Right lobe of liver (tissue), 6 donors: Measurements from ENCODE around the gene LHB. TPM values are rescaled to one million over a fixed set of nuclear protein-coding genes. Genes with fewer than 3 reads are reported as not detected.
"Not testable (repeated sequence)": the region's sequence is repeated elsewhere in the genome, so short reads cannot be mapped to it uniquely, and the experiment has no call there.

Experiments used
- ATAC-seq, 4 donors: fragments of 200-7000 bp; cut with Tn5 transposase; one replicate each; pipeline ENCODE4 v1.9.1; 2020; ENCODE audit warnings: mild to moderate bottlenecking in 4 of 4, moderate library complexity in 4 of 4
- DNase-seq, 3 donors: peaks; one replicate each; pipeline ENCODE4 v3.0.0-alpha.2; 2020
- H3K27ac ChIP-seq, 3 donors: fragments of 200-600 bp; one replicate each; pipeline ENCODE4 v1.8.0; 2022
- H3K27me3 ChIP-seq, 2 donors: fragments of 200-600 bp; one replicate each; pipeline ENCODE4 v1.8.0; 2022
- H3K36me3 ChIP-seq, 4 donors: fragments of 200-600 bp; sonication (generic) in 1 of 4; one replicate each; pipeline versions ENCODE4 v1.5.1 to v1.8.0; 2017 to 2022; ENCODE audit warnings: control low read depth in 1 of 4
- H3K4me1 ChIP-seq, 4 donors: fragments of 200-600 bp; sonication (generic) in 1 of 4; one replicate each; pipeline versions ENCODE4 v1.5.1 to v1.8.0; 2017 to 2022; ENCODE audit warnings: control low read depth in 1 of 4
- H3K4me3 ChIP-seq, 3 donors: fragments of 200-600 bp; one replicate each; pipeline ENCODE4 v1.8.0; 2022
- H3K9me3 ChIP-seq, 4 donors: fragments of 200-600 bp; sonication (generic) in 1 of 4; one replicate each; pipeline versions ENCODE4 v1.5.1 to v1.8.0; 2017 to 2022; ENCODE audit warnings: control low read depth in 1 of 4
- CTCF ChIP-seq, 4 donors: fragments of 200-600 bp in 3 of 4; fragments of 450-650 bp in 1 of 4; IDR thresholded peaks; one replicate each; pipeline versions ENCODE4 v1.5.1 to v1.8.0; 2016 to 2022; ENCODE audit warnings: antibody characterized with exemption in 4 of 4, mild to moderate bottlenecking in 2 of 4
- POLR2A ChIP-seq: fragments of 450-650 bp; IDR thresholded peaks from one replicate; pipeline ENCODE4 v1.6.1; 2017; ENCODE audit warnings: antibody characterized with exemption, mild to moderate bottlenecking
- WGBS: methylation state at CpG from one replicate; pipeline ENCODE4 v1.1.6; 2018; ENCODE audit warnings: low coverage, low lambda C conversion rate; ENCODE audit not compliant: insufficient coverage; ENCODE audit errors: missing lambda C conversion rate; 5-methylcytosine and 5-hydroxymethylcytosine counted together
- intact Hi-C, 2 donors: fragments of 100-400 bp; cut with DNase I; formaldehyde crosslinking; loops; one replicate each; pipeline versions ENCODE4 v1.11.2 to v1.14.1; 2022
- total RNA-seq, 6 experiments: library from RNA; depleted of rRNA in 2 of 6; stranded (reverse); fragments of >200 nt in 2 of 6; fragmentation: NEBNext Ultra II Directional in 3 of 6; extraction: Animal tissue kit (Norgen Biotek cat#: 25700) in 3 of 6; gene quantifications; one replicate each; pipeline versions ENCODE4 v1.1.0 to v1.2.4, GENCODE V29; 2016 to 2023
- donor health status: DM: no; HTN: yes; CAD: no.
- donor health status: DM: no; HTN: no; CAD: no.
- donor health status: DM: no; HTN: no; CAD: no.
- donor health status: DM: no; HTN: yes; CAD: no.
- donor health status: DM: no; HTN: yes; CAD: no.

Gene LHB
- total RNA-seq, 6 experiments from 2014 or later = not detected

GRCh38 chr19:49022116-49022515 lies 5.2 kb upstream of the LHB start:
- no peak for ATAC-seq
- intact Hi-C loops = no loop called here
- Histone ChIP-seq H3K9me3 (no peaks in the 10 kb centered on the region), H3K4me3 (no peak overlapping the region), H3K36me3 (no peaks in the 10 kb centered on the region), H3K4me1 (peaks cover 0 to 18% (median 0%) of the 10 kb centered on the region in 4 donors), H3K27me3 (no peaks in the 10 kb centered on the region), H3K27ac (no peak overlapping the region)
- WGBS = 66% methylated on average over 5 of the region's 9 CpGs
- TF ChIP-seq POLR2A (no peak), CTCF (IDR thresholded peaks at IDR 0.05) (no peak)
- no peak for DNase-seq

GRCh38 chr19:49020931-49021895 lies 4.3 kb upstream of the LHB start:
- Histone ChIP-seq H3K36me3 (no peaks in the 10 kb centered on the region), H3K9me3 (no peaks in the 10 kb centered on the region), H3K4me3 (no peak overlapping the region), H3K27me3 (no peaks in the 10 kb centered on the region), H3K27ac (no peak overlapping the region), H3K4me1 (peaks cover 0 to 18% (median 0%) of the 10 kb centered on the region in 4 donors)
- intact Hi-C loops = no loop called here
- DNase-seq = no peak
- no peak for TF ChIP-seq CTCF (IDR thresholded peaks at IDR 0.05)
- TF ChIP-seq POLR2A = no peak
- 50% methylated on average over 12 of the region's 16 CpGs for WGBS
- ATAC-seq = no peak

GRCh38 chr19:49020342-49020741 lies 3.5 kb upstream of the LHB start:
- no peaks in the 10 kb centered on the region for H3K27me3 ChIP-seq
- DNase-seq = no peak
- no peak overlapping the region for H3K27ac ChIP-seq
- peaks cover 0 to 18% (median 0%) of the 10 kb centered on the region in 4 donors for H3K4me1 ChIP-seq
- WGBS = 76% methylated on average over 4 of the region's 11 CpGs
- H3K36me3 ChIP-seq = peaks cover 0 to under 1% (median 0%) of the 10 kb centered on the region in 4 donors
- H3K9me3 ChIP-seq = no peaks in the 10 kb centered on the region
- no peak for ATAC-seq
- no peak overlapping the region for H3K4me3 ChIP-seq
- intact Hi-C loops = no loop called here
- no peak for TF ChIP-seq CTCF (IDR thresholded peaks at IDR 0.05)
- no peak for TF ChIP-seq POLR2A

- Histone ChIP-seq H3K27ac (no peak overlapping the region), H3K27me3 (no peaks in the 10 kb centered on the region), H3K9me3 (no peaks in the 10 kb centered on the region)
Observed at GRCh38 chr19:49019242-49019932, 2.5 kb upstream of the LHB start.

GRCh38 chr19:49018388-49019241 lies 1.7 kb upstream of the LHB start:
- H3K36me3 ChIP-seq, intact Hi-C loops, H3K27ac ChIP-seq, DNase-seq, H3K27me3 ChIP-seq, H3K9me3 ChIP-seq: not testable (repeated sequence)
- ATAC-seq = peak; percentile 6 to 41 (median 18)
- WGBS = 8% methylated on average over 8 of the region's 50 CpGs
- peak overlapping the region; percentile 29 to 39 (median 36) for H3K4me3 ChIP-seq
- peaks cover 0 to 18% (median 0%) of the 10 kb centered on the region in 4 donors for H3K4me1 ChIP-seq

More at GRCh38 chr19:49019242-49019932, 2.5 kb upstream of the LHB start:
- WGBS = 24% methylated on average over 6 of the region's 41 CpGs
- Histone ChIP-seq H3K4me3 (peak overlapping the region in 2 of 3 donors; percentile 11 to 18), H3K36me3 (peaks cover 0 to 4% (median 0%) of the 10 kb centered on the region in 4 donors), H3K4me1 (peaks cover 0 to 18% (median 0%) of the 10 kb centered on the region in 4 donors)
- peak; percentile 74 to 83 (median 77) for DNase-seq
- TF ChIP-seq CTCF (IDR thresholded peaks at IDR 0.05) (no peak), POLR2A (no peak)
- peak; percentile 72 to 80 (median 76) for ATAC-seq
- intact Hi-C loops = no loop called here
